ENCODE data around the gene TYRO3. TPM values are rescaled to one million over a fixed set of nuclear protein-coding genes. Genes with fewer than 3 reads are reported as not detected.

The TYRO3 gene
- total RNA-seq, 2 experiments from 2014 or later, result 0.48 TPM; not detected in 1

DNA sequence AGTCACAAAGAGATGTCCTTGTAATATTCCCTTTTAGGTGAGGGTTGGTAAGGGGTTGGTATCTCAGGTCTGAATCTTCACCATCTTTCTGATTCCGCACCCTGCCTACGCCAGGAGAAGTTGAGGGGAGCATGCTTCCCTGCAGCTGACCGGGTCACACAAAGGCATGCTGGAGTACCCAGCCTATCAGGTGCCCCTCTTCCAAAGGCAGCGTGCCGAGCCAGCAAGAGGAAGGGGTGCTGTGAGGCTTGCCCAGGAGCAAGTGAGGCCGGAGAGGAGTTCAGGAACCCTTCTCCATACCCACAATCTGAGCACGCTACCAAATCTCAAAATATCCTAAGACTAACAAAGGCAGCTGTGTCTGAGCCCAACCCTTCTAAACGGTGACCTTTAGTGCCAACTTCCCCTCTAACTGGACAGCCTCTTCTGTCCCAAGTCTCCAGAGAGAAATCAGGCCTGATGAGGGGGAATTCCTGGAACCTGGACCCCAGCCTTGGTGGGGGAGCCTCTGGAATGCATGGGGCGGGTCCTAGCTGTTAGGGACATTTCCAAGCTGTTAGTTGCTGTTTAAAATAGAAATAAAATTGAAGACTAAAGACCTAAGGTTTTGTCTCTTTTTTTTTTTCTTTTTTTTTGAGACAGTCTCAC is 19.8 kb downstream of the TYRO3 start:
- BruUV-seq (replicated peaks), result no TSS peak
- no peak overlapping the region for H3K4me2 ChIP-seq (ENCODE audit: low read length)
- H4K20me1 ChIP-seq (ENCODE audit: insufficient read depth, low read length), result no peaks in the 10 kb centered on the region
- no peaks in the 10 kb centered on the region for H3K9me2 ChIP-seq (ENCODE audit: insufficient read depth, low read length)
- CTCF ChIA-PET (ENCODE audit: unreplicated experiment), result no interaction called here
- no peaks in the 10 kb centered on the region for H3K9me3 ChIP-seq (ENCODE audit: low read length)
- no peaks in the 10 kb centered on the region for H3K36me3 ChIP-seq (ENCODE audit: insufficient read depth, low read length)
- H2AFZ ChIP-seq (ENCODE audit: low read length), result no peak overlapping the region
- H3K4me3 ChIP-seq (ENCODE audit: low read depth, low read length, poor library complexity, severe bottlenecking), result no peak overlapping the region
- H3K79me2 ChIP-seq (ENCODE audit: insufficient read depth, low read depth, low read length), result no peaks in the 10 kb centered on the region
- intact Hi-C loops (cut with micrococcal nuclease; ENCODE audit: unreplicated experiment), result no loop called here
- DNase-seq (ENCODE audit: low spot score), result no peak
- H3K27ac ChIP-seq (ENCODE audit: low read depth, low read length, poor library complexity, severe bottlenecking), result no peak overlapping the region
- TF ChIP-seq, protein P1, sequence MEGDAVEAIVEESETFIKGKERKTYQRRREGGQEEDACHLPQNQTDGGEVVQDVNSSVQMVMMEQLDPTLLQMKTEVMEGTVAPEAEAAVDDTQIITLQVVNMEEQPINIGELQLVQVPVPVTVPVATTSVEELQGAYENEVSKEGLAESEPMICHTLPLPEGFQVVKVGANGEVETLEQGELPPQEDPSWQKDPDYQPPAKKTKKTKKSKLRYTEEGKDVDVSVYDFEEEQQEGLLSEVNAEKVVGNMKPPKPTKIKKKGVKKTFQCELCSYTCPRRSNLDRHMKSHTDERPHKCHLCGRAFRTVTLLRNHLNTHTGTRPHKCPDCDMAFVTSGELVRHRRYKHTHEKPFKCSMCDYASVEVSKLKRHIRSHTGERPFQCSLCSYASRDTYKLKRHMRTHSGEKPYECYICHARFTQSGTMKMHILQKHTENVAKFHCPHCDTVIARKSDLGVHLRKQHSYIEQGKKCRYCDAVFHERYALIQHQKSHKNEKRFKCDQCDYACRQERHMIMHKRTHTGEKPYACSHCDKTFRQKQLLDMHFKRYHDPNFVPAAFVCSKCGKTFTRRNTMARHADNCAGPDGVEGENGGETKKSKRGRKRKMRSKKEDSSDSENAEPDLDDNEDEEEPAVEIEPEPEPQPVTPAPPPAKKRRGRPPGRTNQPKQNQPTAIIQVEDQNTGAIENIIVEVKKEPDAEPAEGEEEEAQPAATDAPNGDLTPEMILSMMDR (conservative IDR thresholded peaks at IDR 0.05; ENCODE audit: low read length), result no peak
- no peak for TF ChIP-seq EZH2phosphoT487 (IDR thresholded peaks at IDR 0.05; ENCODE audit: borderline replicate concordance, low read depth, low read length)
- POLR2A ChIA-PET, result interaction anchor here (0.6 to 0.7 kb wide), 2 partner anchors 168 to 184 kb away, joined by 3 to 6 read pairs; no protein-coding TSS in a partner anchor
- no peaks in the 10 kb centered on the region for H3K4me1 ChIP-seq (ENCODE audit: insufficient read depth, low read length, poor library complexity, severe bottlenecking)

DNA sequence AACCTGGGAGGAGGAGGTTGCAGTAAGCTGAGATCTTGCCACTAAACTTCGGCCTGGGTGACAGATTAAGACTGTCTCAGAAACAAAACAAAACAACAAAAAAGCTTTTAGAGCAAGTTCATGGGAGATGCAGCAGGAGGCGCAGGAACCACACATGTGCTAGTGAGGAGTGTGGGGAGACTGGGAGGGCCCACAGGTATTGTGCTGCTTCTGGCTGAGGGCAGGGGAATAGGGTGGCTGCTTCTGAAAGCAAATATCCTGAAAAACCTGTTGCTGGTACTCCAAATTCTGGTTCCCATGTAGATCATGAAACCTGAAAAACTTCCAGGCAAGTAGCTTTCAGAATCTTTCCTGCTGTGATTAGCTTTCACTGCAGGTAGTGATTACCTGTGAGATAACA is 22.1 kb downstream of the TYRO3 start:
- Histone ChIP-seq H3K4me1 (ENCODE audit: insufficient read depth, low read length, poor library complexity, severe bottlenecking) (no peaks in the 10 kb centered on the region), H3K27ac (ENCODE audit: low read depth, low read length, poor library complexity, severe bottlenecking) (no peak overlapping the region), H3K4me3 (ENCODE audit: low read depth, low read length, poor library complexity, severe bottlenecking) (no peak overlapping the region), H3K36me3 (ENCODE audit: insufficient read depth, low read length) (no peaks in the 10 kb centered on the region), H3K9me2 (ENCODE audit: insufficient read depth, low read length) (no peaks in the 10 kb centered on the region), H4K20me1 (ENCODE audit: insufficient read depth, low read length) (no peaks in the 10 kb centered on the region), H3K9me3 (ENCODE audit: low read length) (no peaks in the 10 kb centered on the region), H2AFZ (ENCODE audit: low read length) (no peak overlapping the region), H3K4me2 (ENCODE audit: low read length) (no peak overlapping the region), H3K79me2 (ENCODE audit: insufficient read depth, low read depth, low read length) (no peaks in the 10 kb centered on the region)
- CTCF ChIA-PET (ENCODE audit: unreplicated experiment), result no interaction called here
- intact Hi-C loops (cut with micrococcal nuclease; ENCODE audit: unreplicated experiment), result loop anchor here (5.0 kb wide), 1 partner anchor 231 kb away; no protein-coding TSS in a partner anchor
- BruUV-seq (replicated peaks), result no TSS peak
- POLR2A ChIA-PET, result no interaction called here
- peak; percentile 54 for DNase-seq (ENCODE audit: low spot score)
- TF ChIP-seq EZH2phosphoT487 (IDR thresholded peaks at IDR 0.05; ENCODE audit: borderline replicate concordance, low read depth, low read length), result no peak
- TF ChIP-seq, protein P1 (conservative IDR thresholded peaks at IDR 0.05; ENCODE audit: low read length), result peak; percentile 69

DNA sequence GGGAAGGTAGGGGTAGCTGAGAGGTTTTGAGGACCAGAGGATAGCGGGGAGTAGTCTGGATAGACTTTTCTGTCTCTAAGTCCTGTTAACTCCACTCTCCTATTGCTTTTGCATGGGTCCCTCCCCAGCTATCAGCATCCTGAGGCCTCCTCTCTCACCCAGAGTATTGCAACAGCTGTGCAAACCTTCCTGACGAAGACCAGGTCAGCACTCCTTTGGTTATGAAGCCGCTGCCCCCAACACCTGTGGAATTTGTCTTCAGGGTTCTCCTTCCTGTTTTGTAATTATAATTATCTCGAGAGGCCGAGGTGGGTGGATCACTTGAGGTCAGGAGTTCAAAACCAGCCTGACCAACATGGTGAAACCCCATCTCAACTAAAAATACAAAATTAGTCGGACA is 24.8 kb downstream of the TYRO3 start:
- H3K27ac ChIP-seq (ENCODE audit: low read depth, low read length, poor library complexity, severe bottlenecking), result no peak overlapping the region
- no peaks in the 10 kb centered on the region for H3K36me3 ChIP-seq (ENCODE audit: insufficient read depth, low read length)
- no peak overlapping the region for H3K4me3 ChIP-seq (ENCODE audit: low read depth, low read length, poor library complexity, severe bottlenecking)
- CTCF ChIA-PET (ENCODE audit: unreplicated experiment), result no interaction called here
- intact Hi-C loops (cut with micrococcal nuclease; ENCODE audit: unreplicated experiment), result loop anchor here (5.0 kb wide), 1 partner anchor 229 kb away; no protein-coding TSS in a partner anchor
- no peak for DNase-seq (ENCODE audit: low spot score)
- no peaks in the 10 kb centered on the region for H3K9me2 ChIP-seq (ENCODE audit: insufficient read depth, low read length)
- POLR2A ChIA-PET, result no interaction called here
- BruUV-seq (replicated peaks), result no TSS peak
- H4K20me1 ChIP-seq (ENCODE audit: insufficient read depth, low read length), result no peaks in the 10 kb centered on the region
- no peaks in the 10 kb centered on the region for H3K4me1 ChIP-seq (ENCODE audit: insufficient read depth, low read length, poor library complexity, severe bottlenecking)
- no peaks in the 10 kb centered on the region for H3K79me2 ChIP-seq (ENCODE audit: insufficient read depth, low read depth, low read length)
- TF ChIP-seq, protein P1 (conservative IDR thresholded peaks at IDR 0.05; ENCODE audit: low read length), result no peak
- no peak for TF ChIP-seq EZH2phosphoT487 (IDR thresholded peaks at IDR 0.05; ENCODE audit: borderline replicate concordance, low read depth, low read length)
- H3K4me2 ChIP-seq (ENCODE audit: low read length), result no peak overlapping the region
- no peaks in the 10 kb centered on the region for H3K9me3 ChIP-seq (ENCODE audit: low read length)
- no peak overlapping the region for H2AFZ ChIP-seq (ENCODE audit: low read length)

Measured in OCI-LY7 (cell line).